ENCODE results near the gene ARHGAP27.

Gene ARHGAP27

DNA sequence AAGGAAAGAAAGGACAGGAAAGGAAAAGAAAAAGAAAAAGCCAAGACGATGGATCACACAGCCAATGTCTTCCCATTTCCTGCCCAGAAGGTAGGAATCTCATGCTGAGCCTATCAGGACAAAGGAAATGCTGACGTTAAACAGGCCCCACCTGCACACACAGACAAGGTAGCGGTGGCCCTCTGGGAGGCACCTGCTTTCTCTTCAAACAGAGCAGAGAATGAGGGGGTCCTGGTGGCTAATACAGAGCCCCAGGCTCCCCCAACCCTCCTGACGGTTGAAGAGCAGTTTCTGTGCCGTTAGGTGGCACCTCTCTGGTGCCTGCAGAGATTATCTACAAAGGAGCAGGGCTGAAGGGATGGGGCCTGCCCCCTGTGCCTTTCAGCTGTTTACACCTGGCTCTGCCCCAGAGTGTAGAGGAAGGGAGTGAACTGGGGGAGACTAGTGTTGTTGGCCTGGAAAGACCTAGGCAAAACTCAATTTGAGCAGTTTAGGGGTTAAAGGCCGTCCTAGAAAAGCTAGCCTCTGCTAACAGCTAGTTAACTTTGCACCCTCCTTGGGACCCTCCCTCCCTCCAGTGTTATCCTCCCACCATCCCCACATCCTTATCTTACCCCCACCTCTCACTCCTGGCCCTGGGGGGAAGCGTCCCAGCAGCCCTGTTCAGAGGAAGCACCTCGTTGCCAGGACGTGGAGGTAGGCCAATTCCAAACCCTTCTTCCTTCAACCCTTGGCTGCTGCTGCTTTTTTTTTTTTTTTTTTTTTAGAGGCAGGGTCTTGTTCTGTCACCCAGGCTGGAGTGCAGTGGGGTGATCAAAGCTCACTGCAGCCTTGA, 56.3 kb downstream of the ARHGAP27 start:
- in situ Hi-C loops (cut with HindIII; ENCODE audit: low pct_ligation_motif_present, low sequenced_read_pairs), result loop anchor here (25.0 kb wide), 1 partner anchor 164 kb away; the partner anchor contains the start of gene FMNL1
- TF ChIP-seq, protein P1, sequence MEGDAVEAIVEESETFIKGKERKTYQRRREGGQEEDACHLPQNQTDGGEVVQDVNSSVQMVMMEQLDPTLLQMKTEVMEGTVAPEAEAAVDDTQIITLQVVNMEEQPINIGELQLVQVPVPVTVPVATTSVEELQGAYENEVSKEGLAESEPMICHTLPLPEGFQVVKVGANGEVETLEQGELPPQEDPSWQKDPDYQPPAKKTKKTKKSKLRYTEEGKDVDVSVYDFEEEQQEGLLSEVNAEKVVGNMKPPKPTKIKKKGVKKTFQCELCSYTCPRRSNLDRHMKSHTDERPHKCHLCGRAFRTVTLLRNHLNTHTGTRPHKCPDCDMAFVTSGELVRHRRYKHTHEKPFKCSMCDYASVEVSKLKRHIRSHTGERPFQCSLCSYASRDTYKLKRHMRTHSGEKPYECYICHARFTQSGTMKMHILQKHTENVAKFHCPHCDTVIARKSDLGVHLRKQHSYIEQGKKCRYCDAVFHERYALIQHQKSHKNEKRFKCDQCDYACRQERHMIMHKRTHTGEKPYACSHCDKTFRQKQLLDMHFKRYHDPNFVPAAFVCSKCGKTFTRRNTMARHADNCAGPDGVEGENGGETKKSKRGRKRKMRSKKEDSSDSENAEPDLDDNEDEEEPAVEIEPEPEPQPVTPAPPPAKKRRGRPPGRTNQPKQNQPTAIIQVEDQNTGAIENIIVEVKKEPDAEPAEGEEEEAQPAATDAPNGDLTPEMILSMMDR (IDR thresholded peaks at IDR 0.05; ENCODE audit: low read depth, low read length, missing control alignments), result no peak
- H3K4me3 ChIP-seq (ENCODE audit: low read depth, low read length), result no peak overlapping the region
- H3K27me3 ChIP-seq (replicated peaks), result no peaks in the 10 kb centered on the region
- no peak overlapping the region for H3K27ac ChIP-seq
- H3K36me3 ChIP-seq (replicated peaks), result no peaks in the 10 kb centered on the region
- no peak for DNase-seq

DNA sequence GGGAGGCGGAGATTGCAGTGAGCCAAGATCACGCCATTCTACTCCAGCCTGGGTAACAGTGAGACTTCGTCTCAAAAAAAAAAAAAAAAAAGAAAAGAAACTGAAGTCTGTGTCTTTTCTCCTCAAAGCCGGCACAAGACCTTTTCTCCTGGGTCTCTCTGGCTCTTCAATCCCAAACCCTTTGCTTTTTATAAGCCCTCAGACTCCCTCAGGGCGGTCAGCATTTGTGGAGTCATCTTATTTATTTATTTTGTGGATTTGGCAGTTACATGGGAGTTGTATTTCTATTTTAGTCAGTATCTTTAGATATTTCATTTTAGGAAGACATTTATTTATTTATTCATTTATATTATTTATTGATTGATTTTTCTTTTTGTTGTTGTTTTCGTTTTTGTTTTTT, 58.2 kb downstream of the ARHGAP27 start:
- Histone ChIP-seq H3K27me3 (replicated peaks) (no peaks in the 10 kb centered on the region), H3K27ac (no peak overlapping the region), H3K4me3 (ENCODE audit: low read depth, low read length) (no peak overlapping the region), H3K36me3 (replicated peaks) (no peaks in the 10 kb centered on the region)
- TF ChIP-seq, protein P1 (IDR thresholded peaks at IDR 0.05; ENCODE audit: low read depth, low read length, missing control alignments), result no peak
- DNase-seq, result no peak
- in situ Hi-C loops (cut with HindIII; ENCODE audit: low pct_ligation_motif_present, low sequenced_read_pairs), result no loop called here

DNA sequence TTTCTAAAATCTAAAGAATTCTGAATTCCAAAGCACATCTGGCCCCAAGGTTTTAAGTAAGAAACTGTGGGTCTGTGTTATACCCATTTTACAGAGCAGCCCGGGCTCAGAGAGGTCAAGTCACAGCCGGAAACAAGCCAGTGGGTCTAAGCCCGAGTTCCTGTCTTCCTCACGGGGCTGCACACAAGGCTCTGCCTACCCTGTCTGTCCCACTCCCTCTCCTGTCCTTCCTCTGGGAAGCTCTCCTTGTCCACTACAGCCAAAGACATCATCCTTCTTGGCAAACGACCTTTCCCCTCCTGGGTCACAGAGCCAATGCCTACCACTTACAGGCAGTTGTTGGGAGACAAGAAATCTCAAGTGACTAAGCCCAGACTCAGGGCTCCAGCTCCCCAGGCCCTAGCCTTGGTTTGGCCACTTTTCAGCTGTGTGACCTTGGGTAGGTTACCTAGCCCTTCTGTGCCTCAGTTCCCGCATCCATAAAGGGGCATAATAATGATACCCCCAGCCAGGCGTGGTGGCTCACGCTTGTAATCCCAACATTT, 60.3 kb downstream of the ARHGAP27 start:
- Histone ChIP-seq H3K27ac (peak overlapping the region; percentile 88), H3K4me3 (ENCODE audit: low read depth, low read length) (no peak overlapping the region), H3K36me3 (replicated peaks) (no peaks in the 10 kb centered on the region), H3K27me3 (replicated peaks) (no peaks in the 10 kb centered on the region)
- peak; percentile 7 for DNase-seq
- in situ Hi-C loops (cut with HindIII; ENCODE audit: low pct_ligation_motif_present, low sequenced_read_pairs), result no loop called here
- TF ChIP-seq, protein P1 (IDR thresholded peaks at IDR 0.05; ENCODE audit: low read depth, low read length, missing control alignments), result no peak

DNA sequence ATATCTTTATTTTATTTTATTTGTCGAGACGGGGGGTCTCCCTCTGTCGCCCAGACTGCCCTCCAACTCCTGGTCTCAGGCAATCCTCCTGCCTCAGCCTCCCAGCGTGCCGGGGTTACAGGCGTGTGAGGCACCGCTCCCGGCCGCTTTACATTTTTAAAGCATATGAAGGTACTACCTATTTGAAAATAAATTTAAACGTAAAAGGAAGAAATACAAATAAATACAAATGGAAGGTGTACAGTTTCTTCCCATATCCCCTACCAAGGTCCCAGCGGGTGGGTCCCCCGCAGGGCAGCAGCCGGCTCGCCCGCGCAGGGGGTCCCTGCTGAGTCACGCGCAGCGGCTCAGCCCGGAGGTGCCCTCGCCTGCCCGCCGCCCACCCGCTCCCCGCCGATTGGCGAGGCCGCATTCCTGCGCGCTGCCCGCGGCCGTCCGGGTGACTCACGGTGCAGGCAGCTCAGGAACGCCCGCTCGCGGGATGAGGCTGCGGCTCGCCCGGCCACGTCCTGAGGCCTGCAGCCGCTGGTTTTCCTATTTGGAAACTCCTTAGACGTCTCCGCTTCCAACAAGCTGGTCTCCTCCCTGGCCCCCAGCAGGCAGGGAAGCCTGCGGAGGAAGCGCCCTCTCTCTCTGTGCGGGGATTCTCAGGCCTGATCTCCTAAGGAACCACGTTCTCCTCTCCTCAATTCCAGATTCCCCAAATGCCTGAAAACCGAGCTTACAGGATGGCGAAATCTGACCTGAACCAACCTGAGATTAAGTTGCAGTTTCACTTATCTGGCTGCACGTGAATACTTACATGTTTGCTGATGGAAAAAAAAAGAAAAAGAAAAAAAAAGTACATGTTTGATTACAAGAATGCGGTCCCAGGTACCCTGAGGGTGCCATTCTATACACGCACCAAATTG, 61.0 kb downstream of the ARHGAP27 start:
- no peaks in the 10 kb centered on the region for H3K36me3 ChIP-seq (replicated peaks)

DNA sequence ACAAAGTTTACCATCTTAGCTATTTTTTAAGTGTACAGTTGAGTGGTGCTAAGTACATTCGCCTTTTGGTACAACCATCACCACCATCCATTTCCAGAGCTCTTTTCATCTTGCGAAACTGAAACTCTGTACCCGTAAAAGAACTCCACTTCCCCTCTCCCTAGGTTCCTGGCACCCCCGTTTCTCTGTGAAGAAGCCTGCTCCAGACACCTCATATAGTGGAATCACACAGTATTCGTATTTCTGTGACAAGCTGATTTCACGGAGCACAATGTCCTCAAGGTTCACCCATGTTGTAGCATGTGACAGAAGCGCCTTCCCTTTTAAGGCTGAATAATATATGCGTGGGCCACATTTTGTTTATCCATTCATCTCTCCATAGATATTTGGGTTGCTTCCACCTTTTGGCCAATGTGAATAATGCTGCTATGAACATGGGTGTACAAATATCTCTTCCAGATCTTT, 61.7 kb downstream of the ARHGAP27 start:
- H3K27me3 ChIP-seq (replicated peaks), result no peaks in the 10 kb centered on the region
- TF ChIP-seq, protein P1 (IDR thresholded peaks at IDR 0.05; ENCODE audit: low read depth, low read length, missing control alignments), result peak; percentile 18
- peak overlapping the region; percentile 88 for H3K27ac ChIP-seq
- in situ Hi-C loops (cut with HindIII; ENCODE audit: low pct_ligation_motif_present, low sequenced_read_pairs), result no loop called here
- DNase-seq, result peak; percentile 44
- H3K4me3 ChIP-seq (ENCODE audit: low read depth, low read length), result no peak overlapping the region
- H3K36me3 ChIP-seq (replicated peaks), result no peaks in the 10 kb centered on the region

More for the DNA sequence above, 61.0 kb downstream of the ARHGAP27 start:
- Histone ChIP-seq H3K4me3 (ENCODE audit: low read depth, low read length) (no peak overlapping the region), H3K27me3 (replicated peaks) (no peaks in the 10 kb centered on the region), H3K27ac (peak overlapping the region; percentile 88)
- TF ChIP-seq, protein P1 (IDR thresholded peaks at IDR 0.05; ENCODE audit: low read depth, low read length, missing control alignments), result peak; percentile 31
- DNase-seq, result peak; percentile 94
- in situ Hi-C loops (cut with HindIII; ENCODE audit: low pct_ligation_motif_present, low sequenced_read_pairs), result no loop called here

Data from brain microvascular endothelial cell (primary cell).